Endothelial cell (in vitro differentiated cells): ENCODE data around the gene STX8. TPM values are rescaled to one million over a fixed set of nuclear protein-coding genes. Genes with fewer than 3 reads are reported as not detected.

ENCODE experiments used
- DNase-seq: peaks from one replicate; pipeline ENCODE4 v3.0.0; 2021; ENCODE audit warnings: low spot score
- H3K27ac Mint-ChIP-seq: one replicate; pipeline ENCODE4 v1.8.0; 2021; ENCODE audit warnings: mixed read lengths, inconsistent platforms; ENCODE audit not compliant: unreplicated experiment
- H3K27me3 Mint-ChIP-seq: one replicate; pipeline ENCODE4 v1.8.0; 2021; ENCODE audit warnings: mild to moderate bottlenecking, moderate library complexity, mixed read lengths, inconsistent platforms; ENCODE audit not compliant: unreplicated experiment
- H3K36me3 Mint-ChIP-seq: one replicate; pipeline ENCODE4 v1.8.0; 2021; ENCODE audit warnings: mild to moderate bottlenecking, low read depth, mixed read lengths, inconsistent platforms; ENCODE audit not compliant: unreplicated experiment
- H3K4me1 Mint-ChIP-seq: one replicate; pipeline ENCODE4 v1.8.0; 2021; ENCODE audit warnings: mild to moderate bottlenecking, mixed read lengths, inconsistent platforms; ENCODE audit not compliant: unreplicated experiment
- H3K4me3 Mint-ChIP-seq: one replicate; pipeline ENCODE4 v1.8.0; 2021; ENCODE audit warnings: mild to moderate bottlenecking, mixed read lengths, inconsistent platforms; ENCODE audit not compliant: unreplicated experiment
- H3K9me3 Mint-ChIP-seq: one replicate; pipeline ENCODE4 v1.8.0; 2021; ENCODE audit warnings: mixed read lengths, inconsistent platforms; ENCODE audit not compliant: unreplicated experiment
- CTCF ChIP-seq: fragments of 200-600 bp; sonication (generic); IDR thresholded peaks from one replicate; pipeline ENCODE4 v1.5.0; 2021; ENCODE audit warnings: antibody characterized with exemption; ENCODE audit not compliant: unreplicated experiment
- total RNA-seq: library from RNA; stranded (reverse); fragmentation: NEBNext Ultra II Directional; extraction: Animal tissue kit (Norgen Biotek cat#: 25700); gene quantifications from one replicate; pipeline ENCODE4 v1.2.1, GENCODE V29; 2021; ENCODE audit not compliant: unreplicated experiment

Gene STX8
- total RNA-seq, 1 donor from 2014 or later: 49.2 TPM

GRCh38 chr17:9472541-9472940 lies 103.1 kb downstream of the STX8 start:
- no peak for TF ChIP-seq CTCF

GRCh38 chr17:9472094-9472493 lies 103.5 kb downstream of the STX8 start:
- Mint-ChIP-seq H3K4me3 (no peak overlapping the region), H3K4me1 (peaks cover 11% of the 10 kb centered on the region), H3K9me3 (no peaks in the 10 kb centered on the region), H3K27ac (no peak overlapping the region), H3K27me3 (peaks cover 2% of the 10 kb centered on the region), H3K36me3 (no peaks in the 10 kb centered on the region)
- DNase-seq: no peak
- TF ChIP-seq CTCF: no peak

More at GRCh38 chr17:9472541-9472940, 103.1 kb downstream of the STX8 start:
- Mint-ChIP-seq H3K27me3 (peaks cover 2% of the 10 kb centered on the region), H3K4me1 (peaks cover 11% of the 10 kb centered on the region), H3K4me3 (no peak overlapping the region), H3K27ac (no peak overlapping the region), H3K36me3 (no peaks in the 10 kb centered on the region), H3K9me3 (no peaks in the 10 kb centered on the region)
- DNase-seq: no peak

- TF ChIP-seq CTCF: no peak
- Mint-ChIP-seq H3K4me3 (no peak overlapping the region), H3K4me1 (peaks cover 11% of the 10 kb centered on the region), H3K27me3 (peaks cover 2% of the 10 kb centered on the region), H3K36me3 (peaks cover 3% of the 10 kb centered on the region), H3K9me3 (no peaks in the 10 kb centered on the region), H3K27ac (peak overlapping the region; percentile 43)
- no peak for DNase-seq
These were observed 105.4 kb downstream of the STX8 start for GRCh38 chr17:9470171-9470570.

- Mint-ChIP-seq H3K27me3 (peaks cover 2% of the 10 kb centered on the region), H3K36me3 (peaks cover 3% of the 10 kb centered on the region), H3K4me3 (no peak overlapping the region), H3K9me3 (no peaks in the 10 kb centered on the region), H3K4me1 (peaks cover 11% of the 10 kb centered on the region), H3K27ac (no peak overlapping the region)
- no peak for DNase-seq
- no peak for TF ChIP-seq CTCF
These were observed 106.7 kb downstream of the STX8 start for GRCh38 chr17:9468937-9469336.

GRCh38 chr17:9468532-9468931 lies 107.1 kb downstream of the STX8 start:
- Mint-ChIP-seq H3K36me3 (peaks cover 3% of the 10 kb centered on the region), H3K4me1 (peaks cover 11% of the 10 kb centered on the region), H3K27ac (no peak overlapping the region), H3K4me3 (no peak overlapping the region), H3K27me3 (no peaks in the 10 kb centered on the region), H3K9me3 (no peaks in the 10 kb centered on the region)
- TF ChIP-seq CTCF: no peak
- DNase-seq: no peak
